ENCODE data around the gene IL36G. TPM values are rescaled to one million over a fixed set of nuclear protein-coding genes. Genes with fewer than 3 reads are reported as not detected.

The IL36G gene
- total and polyA plus RNA-seq, 8 donors: 1.1 TPM; not detected in 7

GRCh38 chr2:112993831-112994230 is 16.0 kb downstream of the IL36G start:
- DNase-seq: peak in 1 of 2 donors; percentile 13
- no peaks in the 10 kb centered on the region for H3K4me1 ChIP-seq
- H3K4me3 ChIP-seq: no peak overlapping the region
- TF ChIP-seq POLR2A (IDR thresholded peaks at IDR 0.05) (no peak), CTCF (IDR thresholded peaks at IDR 0.05) (no peak), POLR2AphosphoS5 (IDR thresholded peaks at IDR 0.05) (no peak), EP300 (IDR thresholded peaks at IDR 0.05) (no peak)
- H3K27ac ChIP-seq: no peak overlapping the region
- H3K36me3 ChIP-seq: no peaks in the 10 kb centered on the region
- H3K27me3 ChIP-seq: no peaks in the 10 kb centered on the region
- intact Hi-C loops (cut with DNase I; ENCODE audit: low total_unique reads): no loop called here
- H3K9me3 ChIP-seq: peaks cover 3 to 32% (median 15%) of the 10 kb centered on the region in 4 donors

- no peaks in the 10 kb centered on the region for H3K4me1 ChIP-seq
- no peak overlapping the region for H3K27ac ChIP-seq
- no peaks in the 10 kb centered on the region for H3K36me3 ChIP-seq
- DNase-seq: no peak
- no peak for TF ChIP-seq POLR2A (IDR thresholded peaks at IDR 0.05)
- no peak for TF ChIP-seq EP300 (IDR thresholded peaks at IDR 0.05)
- TF ChIP-seq CTCF (IDR thresholded peaks at IDR 0.05): no peak
- TF ChIP-seq POLR2AphosphoS5 (IDR thresholded peaks at IDR 0.05): no peak
- H3K9me3 ChIP-seq: peaks cover 3 to 30% (median 14%) of the 10 kb centered on the region in 4 donors
- WGBS, 5 donors: 89 to 96% (median 92%) methylated on average over 2 of the region's 2 CpGs
- H3K27me3 ChIP-seq: no peaks in the 10 kb centered on the region
- H3K4me3 ChIP-seq: no peak overlapping the region
- intact Hi-C loops (cut with DNase I; ENCODE audit: low total_unique reads): no loop called here
Observed at GRCh38 chr2:112994648-112995047, 16.8 kb downstream of the IL36G start.

DNA sequence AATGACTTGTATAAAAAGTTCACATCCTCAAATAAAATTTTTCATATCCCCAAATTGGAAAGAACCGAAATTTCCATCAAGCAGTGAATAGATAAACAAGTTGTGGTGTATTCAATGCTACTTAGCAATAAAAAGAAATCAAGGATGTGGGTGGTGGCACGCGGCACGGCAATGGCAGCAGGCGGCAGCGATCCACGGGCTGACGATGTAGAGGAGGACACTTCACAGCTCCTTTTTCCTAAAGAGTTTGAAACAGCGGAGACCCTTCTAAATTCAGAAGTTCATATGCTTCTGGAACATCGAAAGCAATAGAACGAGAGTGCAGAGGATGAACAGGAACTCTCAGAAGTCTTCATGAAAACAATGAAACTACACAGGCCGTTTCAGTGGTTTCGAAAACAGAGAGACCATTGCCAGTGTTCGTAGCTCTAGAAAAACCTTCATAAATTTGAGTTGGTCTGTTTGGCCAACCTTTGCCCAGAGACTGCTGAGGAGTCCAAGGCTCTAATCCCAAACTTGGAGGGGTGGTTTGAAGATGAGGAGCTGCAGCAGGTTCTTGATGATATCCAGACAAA is 17.6 kb downstream of the IL36G start:
- WGBS, 5 donors: 82 to 88% (median 86%) methylated on average over 14 of the region's 14 CpGs
- Histone ChIP-seq H3K27ac (no peak overlapping the region), H3K4me1 (no peaks in the 10 kb centered on the region), H3K4me3 (no peak overlapping the region), H3K9me3 (peaks cover 3 to 33% (median 18%) of the 10 kb centered on the region in 4 donors), H3K36me3 (no peaks in the 10 kb centered on the region), H3K27me3 (no peaks in the 10 kb centered on the region)
- no peak for DNase-seq
- intact Hi-C loops (cut with DNase I; ENCODE audit: low total_unique reads): no loop called here
- TF ChIP-seq POLR2AphosphoS5 (IDR thresholded peaks at IDR 0.05) (no peak), EP300 (IDR thresholded peaks at IDR 0.05) (no peak), POLR2A (IDR thresholded peaks at IDR 0.05) (no peak)

DNA sequence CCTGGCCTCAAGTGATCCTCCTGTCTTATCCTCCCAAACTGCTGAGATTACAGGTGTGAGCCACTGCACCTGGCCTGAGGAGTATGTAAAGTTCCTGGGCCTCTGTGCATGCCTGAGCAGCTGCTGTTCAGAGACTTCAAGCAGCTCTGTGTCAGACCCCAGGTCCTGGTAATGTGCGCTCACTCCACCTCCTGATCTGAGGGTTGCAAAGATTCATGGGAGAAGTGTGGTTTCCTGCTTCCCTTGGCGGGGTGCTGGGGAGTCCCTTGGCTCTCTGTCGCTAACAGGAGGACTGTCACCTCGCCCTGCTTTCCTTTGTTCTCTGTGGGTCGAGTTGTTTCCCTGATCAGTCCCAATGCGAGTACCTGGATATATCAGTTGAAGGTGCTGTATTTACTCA is 18.8 kb downstream of the IL36G start:
- TF ChIP-seq POLR2A (IDR thresholded peaks at IDR 0.05) (no peak), EP300 (IDR thresholded peaks at IDR 0.05) (no peak), CTCF (IDR thresholded peaks at IDR 0.05) (no peak), POLR2AphosphoS5 (IDR thresholded peaks at IDR 0.05) (no peak)
- peak in 1 of 2 donors; percentile 57 for DNase-seq

DNA sequence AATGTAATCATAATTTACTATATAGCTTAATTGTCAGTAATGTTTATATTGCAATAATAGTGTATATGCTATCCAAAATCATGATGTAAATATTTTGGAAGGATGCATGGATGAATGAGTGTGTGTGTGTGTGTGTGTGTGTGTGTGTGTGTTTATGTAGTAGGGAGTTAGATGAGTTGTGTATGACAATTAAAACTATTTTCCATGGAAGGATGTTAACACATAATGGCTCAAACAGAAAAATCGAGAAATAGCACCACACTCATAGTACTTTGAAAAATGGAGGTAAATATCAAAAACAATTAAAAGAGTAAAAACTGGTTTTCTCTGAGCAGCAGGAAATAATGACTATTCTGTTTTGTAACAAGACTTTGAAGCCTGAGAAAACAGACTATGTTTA is 19.3 kb downstream of the IL36G start:
- no peaks in the 10 kb centered on the region for H3K4me1 ChIP-seq
- no peak overlapping the region for H3K27ac ChIP-seq
- DNase-seq: no peak
- intact Hi-C loops (cut with DNase I; ENCODE audit: low total_unique reads): no loop called here
- peaks cover 3 to 36% (median 25%) of the 10 kb centered on the region in 4 donors for H3K9me3 ChIP-seq
- 64 to 81% (median 80%) methylated on average over 1 of the region's 1 CpG for WGBS, 5 donors
- no peaks in the 10 kb centered on the region for H3K27me3 ChIP-seq
- TF ChIP-seq CTCF (IDR thresholded peaks at IDR 0.05) (no peak), EP300 (IDR thresholded peaks at IDR 0.05) (no peak), POLR2AphosphoS5 (IDR thresholded peaks at IDR 0.05) (no peak), POLR2A (IDR thresholded peaks at IDR 0.05) (no peak)
- no peak overlapping the region for H3K4me3 ChIP-seq
- H3K36me3 ChIP-seq: no peaks in the 10 kb centered on the region

More for the DNA sequence above, 18.8 kb downstream of the IL36G start:
- Histone ChIP-seq H3K4me1 (no peaks in the 10 kb centered on the region), H3K27ac (no peak overlapping the region), H3K4me3 (no peak overlapping the region), H3K36me3 (no peaks in the 10 kb centered on the region), H3K27me3 (no peaks in the 10 kb centered on the region), H3K9me3 (peaks cover 3 to 41% (median 27%) of the 10 kb centered on the region in 4 donors)
- intact Hi-C loops (cut with DNase I; ENCODE audit: low total_unique reads): no loop called here
- WGBS, 5 donors: 55 to 76% (median 62%) methylated on average over 6 of the region's 6 CpGs
